PC-3 (cell line): ENCODE results near the gene STAC3. TPM values are rescaled to one million over a fixed set of nuclear protein-coding genes. Genes with fewer than 3 reads are reported as not detected.

ENCODE experiments used
- ATAC-seq: fragments of 200-7000 bp; cut with Tn5 transposase; 2 replicates; pipeline ENCODE4 v1.9.1; 2020; ENCODE audit warnings: mild to moderate bottlenecking, moderate library complexity
- Bru-seq: library from RNA; stranded (reverse); fragments of 400-500 nt; gene quantifications from one replicate; lab custom pipeline; 2021; lab: Mats Ljungman, UMichigan
- BruChase-seq, 2 experiments: library from RNA; stranded (reverse); fragments of 400-500 nt; gene quantifications; one replicate each; lab custom pipeline; 2021; lab: Mats Ljungman, UMichigan
- BruUV-seq: library from RNA; stranded (reverse); fragments of 400-500 nt; replicated peaks from 2 replicates; lab custom pipeline; 2021; lab: Mats Ljungman, UMichigan
- CTCF ChIA-PET: fragments of 300-600 bp; sonication (Branson Sonifier 250); formaldehyde crosslinking; loops from one replicate; lab custom pipeline; 2022; ENCODE audit warnings: antibody characterized with exemption; lab: Charles Lee
- POLR2A ChIA-PET: fragments of 300-600 bp; sonication (Branson Sonifier 250); formaldehyde crosslinking; loops from one replicate; lab custom pipeline; 2022; ENCODE audit warnings: antibody characterized with exemption; ENCODE audit not compliant: unreplicated experiment; lab: Charles Lee
- DNase-seq: peaks from one replicate; pipeline ENCODE4 v3.0.0-alpha.2; 2015
- H2AFZ ChIP-seq: fragments of 300-600 bp; sonication (generic); 2 replicates; pipeline ENCODE4 v1.6.0; 2016; ENCODE audit warnings: antibody characterized with exemption, low read length
- H3F3A ChIP-seq: fragments of 300-600 bp; sonication (generic); one replicate; pipeline ENCODE4 v1.6.0; 2017; ENCODE audit warnings: antibody characterized with exemption, low read length, control low read depth, mild to moderate bottlenecking; ENCODE audit not compliant: unreplicated experiment
- H3K27ac ChIP-seq: fragments of 300-600 bp; sonication (generic); 2 replicates; pipeline ENCODE4 v1.5.1; 2016; ENCODE audit warnings: mild to moderate bottlenecking, low read length
- H3K27me3 ChIP-seq: fragments of 300-600 bp; sonication (generic); 2 replicates; pipeline ENCODE4 v1.6.1; 2016; ENCODE audit warnings: low read length, mixed read lengths
- H3K36me3 ChIP-seq: fragments of 300-600 bp; sonication (generic); 2 replicates; pipeline ENCODE4 v1.6.1; 2016; ENCODE audit warnings: low read depth, mixed run types, low read length, mixed read lengths
- H3K4me1 ChIP-seq: fragments of 300-600 bp; sonication (generic); 2 replicates; pipeline ENCODE4 v1.5.1; 2016; ENCODE audit warnings: low read length; ENCODE audit not compliant: insufficient read depth
- H3K4me2 ChIP-seq: fragments of 300-600 bp; sonication (generic); 2 replicates; pipeline ENCODE4 v1.6.0; 2016; ENCODE audit warnings: low read length
- H3K4me3 ChIP-seq: fragments of 300-600 bp; sonication (generic); 2 replicates; pipeline ENCODE4 v1.5.1; 2016; ENCODE audit warnings: mild to moderate bottlenecking, low read length, mixed read lengths
- H3K79me2 ChIP-seq: fragments of 300-600 bp; sonication (generic); 2 replicates; pipeline ENCODE4 v1.6.1; 2017; ENCODE audit warnings: low read length, mixed read lengths
- H3K9ac ChIP-seq: fragments of 300-600 bp; sonication (generic); 2 replicates; pipeline ENCODE4 v1.6.0; 2016; ENCODE audit warnings: mild to moderate bottlenecking, low read length
- H3K9me2 ChIP-seq: fragments of 300-600 bp; sonication (generic); replicated peaks from 2 replicates; pipeline ENCODE4 v1.6.1; 2016; ENCODE audit warnings: mixed run types, low read length, mixed read lengths
- H3K9me3 ChIP-seq: fragments of 300-600 bp; sonication (generic); 2 replicates; pipeline ENCODE4 v1.6.1; 2016; ENCODE audit warnings: low read length, mixed read lengths
- H4K20me1 ChIP-seq: fragments of 300-600 bp; sonication (generic); 2 replicates; pipeline ENCODE4 v1.6.1; 2016; ENCODE audit warnings: low read length, mixed read lengths
- EZH2 ChIP-seq: fragments of 300-600 bp; sonication (generic); IDR thresholded peaks from one replicate; pipeline ENCODE4 v1.6.1; 2017; ENCODE audit warnings: antibody characterized with exemption, mild to moderate bottlenecking, low read length; ENCODE audit not compliant: unreplicated experiment
- EZH2phosphoT487 ChIP-seq: fragments of 300-600 bp; sonication (generic); IDR thresholded peaks from 2 replicates; pipeline ENCODE4 v1.6.1; 2018; ENCODE audit warnings: mild to moderate bottlenecking, antibody characterized with exemption, low read length, borderline replicate concordance
- intact Hi-C: fragments of 100-400 bp; cut with micrococcal nuclease; formaldehyde crosslinking; loops from 2 replicates; pipeline ENCODE4 v1.9.0; 2023
- long read RNA-seq: library from polyadenylated mRNA; unstranded; transcript quantifications from one replicate; pipeline ENCODE4 v2.0.0, GENCODE V29; 2021; ENCODE audit not compliant: unreplicated experiment
- total RNA-seq: library from RNA; depleted of rRNA; stranded (reverse); fragments of >200 nt; gene quantifications from 2 replicates; pipeline ENCODE4 v1.2.3, GENCODE V29; 2014; rRNA removed
- TF ChIP-seq, protein P1 (sequence below): fragments of 300-600 bp; sonication (generic); conservative IDR thresholded peaks from 2 replicates; pipeline ENCODE4 v1.5.1; 2017; ENCODE audit warnings: antibody characterized with exemption, low read depth, mild to moderate bottlenecking, low read length

The STAC3 gene
- total RNA-seq (1.4 and 1.8 TPM in 2 replicates), Bru-seq, nascent RNA (percentile 40 among the genes with signal in this experiment), BruChase-seq, experiment 1, labeled RNA remaining after a 6-hour chase (percentile 64 among the genes with signal in this experiment), BruChase-seq, experiment 2, labeled RNA remaining after a 2-hour chase (percentile 57 among the genes with signal in this experiment)
- long read RNA-seq, partial matches to known transcripts = 0 of 2 reads
- long read RNA-seq, other reads (novel, unspliced or antisense) = 2 of 2 reads

DNA sequence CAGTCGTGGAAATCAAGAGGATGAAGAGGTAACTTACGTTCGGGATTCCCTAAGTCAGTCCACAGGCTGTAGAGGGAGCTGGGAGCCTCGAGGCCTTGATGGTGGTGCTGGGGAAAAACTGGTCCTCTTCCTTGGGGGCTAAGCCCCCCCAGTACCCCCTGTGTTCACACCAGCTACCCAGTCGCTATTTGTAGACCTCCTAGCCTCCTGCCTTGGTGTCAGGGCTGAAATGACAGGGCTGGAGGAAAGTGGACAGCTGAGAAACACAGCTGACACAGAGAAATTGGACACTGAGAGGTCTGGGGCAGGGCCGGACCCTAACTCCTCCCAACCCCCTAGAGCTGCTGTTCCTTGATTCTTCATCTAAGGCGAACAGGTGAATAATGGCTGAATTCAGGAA lies at the start of gene STAC3:
Gene STAC3, minus strand, starts transcription at position 232 of the 400 bp plus-strand sequence. CDS start 1,551 bp downstream, outside the sequence.
- no peaks in the 10 kb centered on the region for H3K4me1 ChIP-seq
- H3K4me3 ChIP-seq = no peak within 1 kb of the TSS
- H3K36me3 ChIP-seq = no peaks in the 10 kb centered on the region
- no peaks in the 10 kb centered on the region for H3F3A ChIP-seq
- no peak for TF ChIP-seq EZH2phosphoT487
- no peak for TF ChIP-seq EZH2
- TF ChIP-seq, protein P1, sequence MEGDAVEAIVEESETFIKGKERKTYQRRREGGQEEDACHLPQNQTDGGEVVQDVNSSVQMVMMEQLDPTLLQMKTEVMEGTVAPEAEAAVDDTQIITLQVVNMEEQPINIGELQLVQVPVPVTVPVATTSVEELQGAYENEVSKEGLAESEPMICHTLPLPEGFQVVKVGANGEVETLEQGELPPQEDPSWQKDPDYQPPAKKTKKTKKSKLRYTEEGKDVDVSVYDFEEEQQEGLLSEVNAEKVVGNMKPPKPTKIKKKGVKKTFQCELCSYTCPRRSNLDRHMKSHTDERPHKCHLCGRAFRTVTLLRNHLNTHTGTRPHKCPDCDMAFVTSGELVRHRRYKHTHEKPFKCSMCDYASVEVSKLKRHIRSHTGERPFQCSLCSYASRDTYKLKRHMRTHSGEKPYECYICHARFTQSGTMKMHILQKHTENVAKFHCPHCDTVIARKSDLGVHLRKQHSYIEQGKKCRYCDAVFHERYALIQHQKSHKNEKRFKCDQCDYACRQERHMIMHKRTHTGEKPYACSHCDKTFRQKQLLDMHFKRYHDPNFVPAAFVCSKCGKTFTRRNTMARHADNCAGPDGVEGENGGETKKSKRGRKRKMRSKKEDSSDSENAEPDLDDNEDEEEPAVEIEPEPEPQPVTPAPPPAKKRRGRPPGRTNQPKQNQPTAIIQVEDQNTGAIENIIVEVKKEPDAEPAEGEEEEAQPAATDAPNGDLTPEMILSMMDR = no peak
- H3K9me3 ChIP-seq = no peaks in the 10 kb centered on the region
- BruUV-seq = no TSS peak
- H2AFZ ChIP-seq = no peak within 1 kb of the TSS
- intact Hi-C loops = no loop called here
- ATAC-seq = no peak
- no peaks in the 10 kb centered on the region for H3K27me3 ChIP-seq
- ChIA-PET CTCF (no interaction called here), POLR2A (interaction anchor here (0.5 kb wide), 1 partner anchor 39 kb away, joined by 10 read pairs; no protein-coding TSS in a partner anchor)
- DNase-seq = no peak
- H3K9me2 ChIP-seq = no peaks in the 10 kb centered on the region
- H3K27ac ChIP-seq = no peak within 1 kb of the TSS
- no peaks in the 10 kb centered on the region for H3K79me2 ChIP-seq
- H4K20me1 ChIP-seq = no peaks in the 10 kb centered on the region
- H3K9ac ChIP-seq = no peak within 1 kb of the TSS
- H3K4me2 ChIP-seq = no peak within 1 kb of the TSS

DNA sequence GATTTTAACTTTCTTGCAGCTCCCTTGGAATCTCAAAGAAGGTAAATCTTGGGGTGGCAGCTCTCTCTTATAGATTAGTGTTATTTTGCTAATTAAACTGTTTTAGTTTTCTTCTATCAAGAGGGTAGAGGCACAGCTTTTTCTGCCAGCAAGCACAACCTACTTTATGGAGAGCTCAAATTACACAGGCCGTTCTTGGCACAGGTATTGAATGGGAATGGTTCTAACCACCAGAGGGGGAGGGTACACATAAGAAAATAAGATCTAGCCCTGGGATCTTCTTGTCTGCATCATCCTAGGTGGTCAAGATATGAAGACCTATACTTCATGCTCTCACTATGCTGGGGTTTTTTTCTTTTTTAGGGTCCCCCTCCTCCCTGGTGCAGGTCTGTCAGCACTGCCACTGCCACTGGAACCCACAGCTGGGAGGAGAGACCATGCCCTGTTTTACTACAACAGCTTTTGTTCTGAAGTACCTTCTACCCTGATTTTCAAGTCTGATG lies 48.6 kb upstream of the STAC3 start:
- Histone ChIP-seq H3K4me1 (peaks cover 11% of the 10 kb centered on the region), H3K9me2 (no peaks in the 10 kb centered on the region), H3K27me3 (no peaks in the 10 kb centered on the region), H3K9ac (no peak overlapping the region), H3K36me3 (no peaks in the 10 kb centered on the region; the same call in 1 of the 2 replicates), H3K4me2 (peak overlapping the region; percentile 6; the same call in 1 of the 2 replicates), H3F3A (no peaks in the 10 kb centered on the region), H3K9me3 (no peaks in the 10 kb centered on the region), H4K20me1 (no peaks in the 10 kb centered on the region), H3K79me2 (no peaks in the 10 kb centered on the region), H3K4me3 (no peak overlapping the region), H2AFZ (no peak overlapping the region), H3K27ac (no peak overlapping the region)
- peak; percentile 66 for DNase-seq
- peak; percentile 90 for ATAC-seq
- BruUV-seq = no TSS peak
- ChIA-PET POLR2A (interaction anchor here (0.6 kb wide), 1 partner anchor 8 kb away, joined by 8 read pairs; no protein-coding TSS in a partner anchor), CTCF (interaction anchor here (1.0 to 1.9 kb wide), 3 partner anchors 16 to 159 kb away, joined by 3 to 7 read pairs (median 4); partner anchors contain the start of gene GLI1)
- intact Hi-C loops = no loop called here
- no peak for TF ChIP-seq EZH2phosphoT487
- TF ChIP-seq, protein P1 = no peak
- TF ChIP-seq EZH2 = no peak
